Measurements from ENCODE around the gene SCN9A.
"Not testable (repeated sequence)": the region's sequence is repeated elsewhere in the genome, so short reads cannot be mapped to it uniquely, and the experiment has no call there.

SCN9A gene

GRCh38 chr2:166223298-166223697 is 152.4 kb downstream of the SCN9A start:
- DNase-seq (ENCODE audit: low spot score), result no peak
- Histone ChIP-seq H3K4me3 (ENCODE audit: low read length in 2 of 2) (no peak overlapping the region), H2BK15ac (ENCODE audit: low read length) (no peak overlapping the region), H3K36me3 (replicated peaks in 1 of 2; ENCODE audit: control insufficient read depth in 2 of 2, insufficient read depth in 2 of 2, low read length in 2 of 2) (no peaks in the 10 kb centered on the region), H4K8ac (ENCODE audit: low read depth, low read length) (no peak overlapping the region), H2AFZ (ENCODE audit: low read length) (no peak overlapping the region), H3K79me1 (ENCODE audit: low read depth, low read length) (no peaks in the 10 kb centered on the region), H4K91ac (ENCODE audit: low read depth, low read length, poor library complexity) (no peak overlapping the region), H2BK12ac (ENCODE audit: low read length) (no peak overlapping the region), H3K27ac (replicated peaks; ENCODE audit: low read length) (no peak overlapping the region), H2BK5ac (ENCODE audit: low read length) (no peak overlapping the region), H2BK120ac (ENCODE audit: low read depth, low read length) (no peak overlapping the region), H3K27me3 (ENCODE audit: control insufficient read depth in 3 of 3, insufficient read depth in 3 of 3, low read depth in 1 of 3, low read length in 3 of 3) (no peaks in the 10 kb centered on the region), H3K4me1 (ENCODE audit: control insufficient read depth in 2 of 2, insufficient read depth in 1 of 2, low read depth in 1 of 2, low read length in 2 of 2) (no peaks in the 10 kb centered on the region), H3K18ac (ENCODE audit: low read length) (no peak overlapping the region), H3K14ac (ENCODE audit: low read length) (no peak overlapping the region), H3K23ac (ENCODE audit: low read depth, low read length, poor library complexity) (no peak overlapping the region), H2AK5ac (ENCODE audit: low read depth, low read length) (no peak overlapping the region), H3K4ac (ENCODE audit: low read length) (no peak overlapping the region), H3K9me3 (replicated peaks in 1 of 2; ENCODE audit: control insufficient read depth in 2 of 2, insufficient read depth in 1 of 2, low read depth in 1 of 2, low read length in 2 of 2) (no peaks in the 10 kb centered on the region), H3K4me2 (ENCODE audit: insufficient read depth, low read length, poor library complexity, severe bottlenecking) (no peak overlapping the region), H3K9ac (ENCODE audit: low read depth, low read length, poor library complexity) (no peak overlapping the region)
- WGBS, 2 donors (ENCODE audit: extremely low coverage in 2 of 2, insufficient read length in 2 of 2, insufficient replicate concordance in 1 of 2), result no CpG with 5 or more reads among the region's 4 CpGs

GRCh38 chr2:166211079-166211478 is 164.7 kb downstream of the SCN9A start:
- WGBS, 2 donors (ENCODE audit: extremely low coverage in 2 of 2, insufficient read length in 2 of 2, insufficient replicate concordance in 1 of 2), result no CpG with 5 or more reads among the region's 1 CpG
- Histone ChIP-seq H2BK5ac (ENCODE audit: low read length) (no peak overlapping the region), H3K9me3 (replicated peaks in 1 of 2; ENCODE audit: control insufficient read depth in 2 of 2, insufficient read depth in 1 of 2, low read depth in 1 of 2, low read length in 2 of 2) (peaks cover 2 to 4% of the 10 kb centered on the region in 2 donors), H2BK12ac (ENCODE audit: low read length) (no peak overlapping the region), H4K91ac (ENCODE audit: low read depth, low read length, poor library complexity) (no peak overlapping the region), H3K4me3 (ENCODE audit: low read length in 2 of 2) (no peak overlapping the region), H3K36me3 (replicated peaks in 1 of 2; ENCODE audit: control insufficient read depth in 2 of 2, insufficient read depth in 2 of 2, low read length in 2 of 2) (no peaks in the 10 kb centered on the region), H2BK15ac (ENCODE audit: low read length) (no peak overlapping the region), H3K4ac (ENCODE audit: low read length) (no peak overlapping the region), H3K14ac (ENCODE audit: low read length) (no peak overlapping the region), H2AFZ (ENCODE audit: low read length) (no peak overlapping the region), H2AK5ac (ENCODE audit: low read depth, low read length) (no peak overlapping the region), H3K9ac (ENCODE audit: low read depth, low read length, poor library complexity) (no peak overlapping the region), H4K8ac (ENCODE audit: low read depth, low read length) (no peak overlapping the region), H3K18ac (ENCODE audit: low read length) (no peak overlapping the region), H3K4me1 (ENCODE audit: control insufficient read depth in 2 of 2, insufficient read depth in 1 of 2, low read depth in 1 of 2, low read length in 2 of 2) (no peaks in the 10 kb centered on the region), H3K79me1 (ENCODE audit: low read depth, low read length) (no peaks in the 10 kb centered on the region), H3K23ac (ENCODE audit: low read depth, low read length, poor library complexity) (no peak overlapping the region), H3K27me3 (ENCODE audit: control insufficient read depth in 3 of 3, insufficient read depth in 3 of 3, low read depth in 1 of 3, low read length in 3 of 3) (no peaks in the 10 kb centered on the region), H2BK120ac (ENCODE audit: low read depth, low read length) (no peak overlapping the region), H3K27ac (replicated peaks; ENCODE audit: low read length) (no peak overlapping the region), H3K4me2 (ENCODE audit: insufficient read depth, low read length, poor library complexity, severe bottlenecking) (no peak overlapping the region)
- DNase-seq (ENCODE audit: low spot score), result no peak

GRCh38 chr2:166209944-166210343 is 165.8 kb downstream of the SCN9A start:
- not testable (repeated sequence) for H2BK15ac ChIP-seq (ENCODE audit: low read length); H3K9ac ChIP-seq (ENCODE audit: low read depth, low read length, poor library complexity); H3K79me1 ChIP-seq (ENCODE audit: low read depth, low read length); H2AK5ac ChIP-seq (ENCODE audit: low read depth, low read length); H3K4ac ChIP-seq (ENCODE audit: low read length); H3K18ac ChIP-seq (ENCODE audit: low read length); H3K4me1 ChIP-seq (ENCODE audit: control insufficient read depth in 2 of 2, insufficient read depth in 1 of 2, low read depth in 1 of 2, low read length in 2 of 2); H4K91ac ChIP-seq (ENCODE audit: low read depth, low read length, poor library complexity); H2BK12ac ChIP-seq (ENCODE audit: low read length); H3K27ac ChIP-seq (replicated peaks; ENCODE audit: low read length); H3K27me3 ChIP-seq (ENCODE audit: control insufficient read depth in 3 of 3, insufficient read depth in 3 of 3, low read depth in 1 of 3, low read length in 3 of 3); H2BK120ac ChIP-seq (ENCODE audit: low read depth, low read length); H3K36me3 ChIP-seq (replicated peaks in 1 of 2; ENCODE audit: control insufficient read depth in 2 of 2, insufficient read depth in 2 of 2, low read length in 2 of 2); H3K14ac ChIP-seq (ENCODE audit: low read length); H3K23ac ChIP-seq (ENCODE audit: low read depth, low read length, poor library complexity); H3K4me2 ChIP-seq (ENCODE audit: insufficient read depth, low read length, poor library complexity, severe bottlenecking); H4K8ac ChIP-seq (ENCODE audit: low read depth, low read length); H3K9me3 ChIP-seq (replicated peaks in 1 of 2; ENCODE audit: control insufficient read depth in 2 of 2, insufficient read depth in 1 of 2, low read depth in 1 of 2, low read length in 2 of 2); H2BK5ac ChIP-seq (ENCODE audit: low read length); DNase-seq (ENCODE audit: low spot score); H3K4me3 ChIP-seq (ENCODE audit: low read length in 2 of 2); H2AFZ ChIP-seq (ENCODE audit: low read length)
- no CpG with 5 or more reads among the region's 4 CpGs for WGBS, 2 donors (ENCODE audit: extremely low coverage in 2 of 2, insufficient read length in 2 of 2, insufficient replicate concordance in 1 of 2)

- not testable (repeated sequence) for H2AFZ ChIP-seq (ENCODE audit: low read length); H2BK5ac ChIP-seq (ENCODE audit: low read length); H3K4ac ChIP-seq (ENCODE audit: low read length); H3K27ac ChIP-seq (replicated peaks; ENCODE audit: low read length); H2BK120ac ChIP-seq (ENCODE audit: low read depth, low read length); H3K4me3 ChIP-seq (ENCODE audit: low read length in 2 of 2); H3K79me1 ChIP-seq (ENCODE audit: low read depth, low read length); H3K23ac ChIP-seq (ENCODE audit: low read depth, low read length, poor library complexity); H3K36me3 ChIP-seq (replicated peaks in 1 of 2; ENCODE audit: control insufficient read depth in 2 of 2, insufficient read depth in 2 of 2, low read length in 2 of 2); H2BK15ac ChIP-seq (ENCODE audit: low read length); H2BK12ac ChIP-seq (ENCODE audit: low read length); H3K9ac ChIP-seq (ENCODE audit: low read depth, low read length, poor library complexity); H4K8ac ChIP-seq (ENCODE audit: low read depth, low read length); H3K14ac ChIP-seq (ENCODE audit: low read length); H2AK5ac ChIP-seq (ENCODE audit: low read depth, low read length); H3K4me2 ChIP-seq (ENCODE audit: insufficient read depth, low read length, poor library complexity, severe bottlenecking); H3K4me1 ChIP-seq (ENCODE audit: control insufficient read depth in 2 of 2, insufficient read depth in 1 of 2, low read depth in 1 of 2, low read length in 2 of 2); H4K91ac ChIP-seq (ENCODE audit: low read depth, low read length, poor library complexity); H3K9me3 ChIP-seq (replicated peaks in 1 of 2; ENCODE audit: control insufficient read depth in 2 of 2, insufficient read depth in 1 of 2, low read depth in 1 of 2, low read length in 2 of 2); H3K18ac ChIP-seq (ENCODE audit: low read length); DNase-seq (ENCODE audit: low spot score); H3K27me3 ChIP-seq (ENCODE audit: control insufficient read depth in 3 of 3, insufficient read depth in 3 of 3, low read depth in 1 of 3, low read length in 3 of 3)
- no CpG with 5 or more reads among the region's 1 CpG for WGBS, 2 donors (ENCODE audit: extremely low coverage in 2 of 2, insufficient read length in 2 of 2, insufficient replicate concordance in 1 of 2)
Measured at GRCh38 chr2:166209367-166209766, 166.4 kb downstream of the SCN9A start.

Data from neuronal stem cell (in vitro differentiated cells).